Colonic mucosa (tissue), 4 donors: ENCODE measurements around the gene ATG7. TPM values are rescaled to one million over a fixed set of nuclear protein-coding genes. Genes with fewer than 3 reads are reported as not detected.
"Not testable (repeated sequence)": the region's sequence is repeated elsewhere in the genome, so short reads cannot be mapped to it uniquely, and the experiment has no call there.

Source experiments
- DNase-seq: peaks from one replicate; pipeline ENCODE4 v3.0.0-alpha.2; 2020
- H3K27ac ChIP-seq: fragments of 200-600 bp; one replicate; pipeline ENCODE4 v1.8.0; 2021
- H3K27me3 ChIP-seq: fragments of 200-600 bp; one replicate; pipeline ENCODE4 v1.8.0; 2021
- H3K36me3 ChIP-seq: fragments of 200-600 bp; one replicate; pipeline ENCODE4 v1.8.0; 2021
- H3K4me1 ChIP-seq: fragments of 200-600 bp; one replicate; pipeline ENCODE4 v1.8.0; 2021; ENCODE audit warnings: mild to moderate bottlenecking
- H3K4me3 ChIP-seq: fragments of 200-600 bp; one replicate; pipeline ENCODE4 v1.8.0; 2021
- H3K9ac ChIP-seq, 2 donors: one replicate each; pipeline ENCODE4 v1.7.0; 2013; ENCODE audit warnings: control low read depth in 2 of 2, low read depth in 2 of 2, low read length in 2 of 2
- H3K9me3 ChIP-seq: fragments of 200-600 bp; one replicate; pipeline ENCODE4 v1.8.0; 2021
- CTCF ChIP-seq: fragments of 200-600 bp; IDR thresholded peaks from one replicate; pipeline ENCODE4 v1.8.0; 2022; ENCODE audit warnings: antibody characterized with exemption, mild to moderate bottlenecking
- intact Hi-C: fragments of 100-400 bp; cut with DNase I; formaldehyde crosslinking; loops from one replicate; pipeline ENCODE4 v1.14.1; 2022
- total RNA-seq, 2 donors: library from RNA; stranded (reverse); fragmentation: NEBNext Ultra II Directional in 1 of 2; extraction: Animal tissue kit (Norgen Biotek cat#: 25700) in 1 of 2; gene quantifications; one replicate each; pipeline ENCODE4 v1.2.1, GENCODE V29; 2021
- donor health status: healthy.
- donor health status: DM: no; HTN: no; CAD: no.
- donor health status: DM: no; HTN: no; CAD: no.

The ATG7 gene
- total RNA-seq, 2 donors from 2014 or later: 31.9 to 32.0 TPM

GRCh38 chr3:11331101-11331500 is 58.9 kb downstream of the ATG7 start:
- no peak for DNase-seq
- H3K36me3 ChIP-seq: no peaks in the 10 kb centered on the region
- H3K27ac ChIP-seq: no peak overlapping the region
- H3K9ac ChIP-seq: no peak overlapping the region
- H3K4me3 ChIP-seq: no peak overlapping the region
- TF ChIP-seq CTCF: no peak
- intact Hi-C loops: loop anchor here (10.0 kb wide), 1 partner anchor 176 kb away; the partner anchor contains the start of gene HRH1
- no peaks in the 10 kb centered on the region for H3K4me1 ChIP-seq
- H3K27me3 ChIP-seq: no peaks in the 10 kb centered on the region
- H3K9me3 ChIP-seq: no peaks in the 10 kb centered on the region

GRCh38 chr3:11335056-11335608 is 62.9 kb downstream of the ATG7 start:
- DNase-seq: peak; percentile 23
- intact Hi-C loops: loop anchor here (5.0 to 10.0 kb wide), 3 partner anchors 98 to 273 kb away; partner anchors contain the start of gene HRH1

GRCh38 chr3:11339541-11339940 is 67.3 kb downstream of the ATG7 start:
- H3K4me3 ChIP-seq: no peak overlapping the region
- H3K27me3 ChIP-seq: no peaks in the 10 kb centered on the region
- no peak for TF ChIP-seq CTCF
- H3K36me3 ChIP-seq: no peaks in the 10 kb centered on the region
- no peak overlapping the region for H3K9ac ChIP-seq
- intact Hi-C loops: loop anchor here (5.0 to 10.0 kb wide), 3 partner anchors 102 to 277 kb away; partner anchors contain the start of gene HRH1
- H3K9me3 ChIP-seq: no peaks in the 10 kb centered on the region
- H3K4me1 ChIP-seq: no peaks in the 10 kb centered on the region
- H3K27ac ChIP-seq: no peak overlapping the region
- DNase-seq: no peak

More at GRCh38 chr3:11335056-11335608, 62.9 kb downstream of the ATG7 start:
- Histone ChIP-seq H3K27me3 (no peaks in the 10 kb centered on the region), H3K4me1 (no peaks in the 10 kb centered on the region), H3K4me3 (no peak overlapping the region), H3K36me3 (no peaks in the 10 kb centered on the region), H3K9ac (no peak overlapping the region), H3K27ac (no peak overlapping the region), H3K9me3 (no peaks in the 10 kb centered on the region)
- TF ChIP-seq CTCF: peak; percentile 50

GRCh38 chr3:11346416-11346815 is 74.2 kb downstream of the ATG7 start:
- no peaks in the 10 kb centered on the region for H3K9me3 ChIP-seq
- TF ChIP-seq CTCF: no peak
- no peak for DNase-seq
- no peak overlapping the region for H3K27ac ChIP-seq
- H3K36me3 ChIP-seq: no peaks in the 10 kb centered on the region
- H3K27me3 ChIP-seq: no peaks in the 10 kb centered on the region
- no peak overlapping the region for H3K9ac ChIP-seq
- H3K4me1 ChIP-seq: no peaks in the 10 kb centered on the region
- intact Hi-C loops: no loop called here
- H3K4me3 ChIP-seq: no peak overlapping the region

- DNase-seq, H3K36me3 ChIP-seq, H3K4me3 ChIP-seq, H3K9me3 ChIP-seq, intact Hi-C loops, H3K9ac ChIP-seq, H3K27ac ChIP-seq, H3K27me3 ChIP-seq, H3K4me1 ChIP-seq: not testable (repeated sequence)
These were observed 76.7 kb downstream of the ATG7 start for GRCh38 chr3:11348877-11349276.

GRCh38 chr3:11349446-11349845 is 77.2 kb downstream of the ATG7 start:
- no peak overlapping the region for H3K9ac ChIP-seq
- no peaks in the 10 kb centered on the region for H3K9me3 ChIP-seq
- no peak for DNase-seq
- no peak overlapping the region for H3K27ac ChIP-seq
- no peaks in the 10 kb centered on the region for H3K27me3 ChIP-seq
- H3K4me1 ChIP-seq: no peaks in the 10 kb centered on the region
- intact Hi-C loops: no loop called here
- no peaks in the 10 kb centered on the region for H3K36me3 ChIP-seq
- no peak overlapping the region for H3K4me3 ChIP-seq
- no peak for TF ChIP-seq CTCF
